Activated naive CD4-positive, alpha-beta T cell treated with anti-CD3 and anti-CD28 coated beads, Interleukin-2, amount 50 U/mL, for 16 hours (primary cell): ENCODE data around the gene SLC12A5.
"Not testable (repeated sequence)": the region's sequence is repeated elsewhere in the genome, so short reads cannot be mapped to it uniquely, and the experiment has no call there.

Experiments
- DNase-seq: peaks from one replicate; pipeline ENCODE4 v3.0.0-alpha.2; 2020

SLC12A5 gene

GRCh38 chr20:46084805-46085178 is 55.8 kb downstream of the SLC12A5 start:
- DNase-seq, result no peak

- DNase-seq, result no peak
Observed at GRCh38 chr20:46085179-46085851, 56.3 kb downstream of the SLC12A5 start.

GRCh38 chr20:46087161-46087560 is 58.1 kb downstream of the SLC12A5 start:
- no peak for DNase-seq

GRCh38 chr20:46088409-46089166 is 59.6 kb downstream of the SLC12A5 start:
- DNase-seq, result no peak

GRCh38 chr20:46089167-46089416 is 60.1 kb downstream of the SLC12A5 start:
- DNase-seq, result peak; percentile 63

GRCh38 chr20:46089417-46090388 is 60.7 kb downstream of the SLC12A5 start, which contains the start of gene NCOA5:
TSS of gene NCOA5 (minus strand) at chr20:46089962. CDS start at chr20:46079424, 10,538 bp downstream.
- peak; percentile 96 for DNase-seq

- not testable (repeated sequence) for DNase-seq
Observed at GRCh38 chr20:46091622-46092535, 62.9 kb downstream of the SLC12A5 start.

- DNase-seq, result no peak
Observed at GRCh38 chr20:46093531-46093930, 64.5 kb downstream of the SLC12A5 start.

- no peak for DNase-seq
Observed at GRCh38 chr20:46099491-46100287, 70.7 kb downstream of the SLC12A5 start.

- DNase-seq, result not testable (repeated sequence)
Observed at GRCh38 chr20:46100444-46100843, 71.4 kb downstream of the SLC12A5 start.

GRCh38 chr20:46100988-46101387 is 72.0 kb downstream of the SLC12A5 start:
- no peak for DNase-seq

- DNase-seq, result no peak
Observed at GRCh38 chr20:46101957-46102356, 72.9 kb downstream of the SLC12A5 start.

GRCh38 chr20:46102940-46103339 is 73.9 kb downstream of the SLC12A5 start:
- DNase-seq, result no peak

GRCh38 chr20:46104262-46104661 is 75.2 kb downstream of the SLC12A5 start:
- DNase-seq, result no peak

GRCh38 chr20:46107061-46107460 is 78.0 kb downstream of the SLC12A5 start:
- DNase-seq, result no peak

GRCh38 chr20:46108435-46108841 is 79.4 kb downstream of the SLC12A5 start:
- DNase-seq, result no peak

GRCh38 chr20:46108976-46109375 is 80.0 kb downstream of the SLC12A5 start:
- DNase-seq, result no peak
